Putamen (tissue), 1 donor: ENCODE data around the gene ATXN2.
A peak's percentile ranks its signal among the peaks of the same experiment; 100 is the strongest.
"Not testable (repeated sequence)": the region's sequence is repeated elsewhere in the genome, so short reads cannot be mapped to it uniquely, and the experiment has no call there.

Source experiments
- DNase-seq: peaks from one replicate; pipeline ENCODE4 v3.0.0-alpha.2; 2016; ENCODE audit warnings: low spot score

The ATXN2 gene

GRCh38 chr12:111599453-111600204, 514 bp upstream of the ATXN2 start:
- peak; percentile 85 for DNase-seq

- peak; percentile 69 for DNase-seq
These were observed 1.1 kb downstream of the ATXN2 start for GRCh38 chr12:111597831-111598636.

DNA sequence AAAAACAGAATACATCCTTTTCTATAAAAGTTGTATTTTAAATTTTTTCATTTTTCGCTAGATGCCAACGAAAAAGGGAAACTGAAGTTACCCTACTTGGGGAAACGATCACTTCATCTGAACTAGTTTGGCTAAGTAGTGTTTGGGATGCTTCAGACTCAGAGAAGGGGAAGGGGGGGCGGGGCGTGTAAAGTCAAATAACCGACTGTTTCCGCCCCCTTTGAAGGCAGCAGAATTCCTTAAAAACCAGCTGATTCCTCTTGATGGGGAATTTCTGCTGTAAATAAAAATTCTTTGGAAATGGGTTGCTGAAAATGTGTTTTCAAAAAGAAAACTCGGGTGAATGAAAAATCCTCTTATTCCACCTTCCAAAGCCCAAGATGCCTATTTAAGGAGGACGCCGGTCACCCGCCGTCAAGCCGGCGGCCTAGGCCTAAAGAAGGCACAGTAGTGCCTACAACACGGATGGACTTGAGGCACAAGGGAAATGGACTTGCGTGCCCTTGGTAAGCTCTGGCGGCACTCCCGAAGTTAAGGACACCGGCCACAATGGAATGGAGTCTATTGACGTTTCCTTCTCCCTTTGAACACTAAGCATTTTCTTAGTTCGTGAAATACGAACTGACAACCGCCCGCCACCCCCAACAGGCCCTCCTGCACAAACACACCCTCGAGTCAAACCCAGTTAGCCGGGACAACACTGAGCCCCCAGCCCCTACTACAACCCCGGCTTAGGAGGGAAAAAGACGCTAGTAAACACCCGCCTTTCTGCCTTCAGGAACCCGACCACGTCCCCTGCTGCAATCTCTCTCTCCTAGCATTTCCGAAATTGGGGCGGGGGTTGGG, 1.9 kb downstream of the ATXN2 start:
- DNase-seq, result peak; percentile 43

- not testable (repeated sequence) for DNase-seq
These were observed 3.7 kb downstream of the ATXN2 start for GRCh38 chr12:111595341-111595835.

DNA sequence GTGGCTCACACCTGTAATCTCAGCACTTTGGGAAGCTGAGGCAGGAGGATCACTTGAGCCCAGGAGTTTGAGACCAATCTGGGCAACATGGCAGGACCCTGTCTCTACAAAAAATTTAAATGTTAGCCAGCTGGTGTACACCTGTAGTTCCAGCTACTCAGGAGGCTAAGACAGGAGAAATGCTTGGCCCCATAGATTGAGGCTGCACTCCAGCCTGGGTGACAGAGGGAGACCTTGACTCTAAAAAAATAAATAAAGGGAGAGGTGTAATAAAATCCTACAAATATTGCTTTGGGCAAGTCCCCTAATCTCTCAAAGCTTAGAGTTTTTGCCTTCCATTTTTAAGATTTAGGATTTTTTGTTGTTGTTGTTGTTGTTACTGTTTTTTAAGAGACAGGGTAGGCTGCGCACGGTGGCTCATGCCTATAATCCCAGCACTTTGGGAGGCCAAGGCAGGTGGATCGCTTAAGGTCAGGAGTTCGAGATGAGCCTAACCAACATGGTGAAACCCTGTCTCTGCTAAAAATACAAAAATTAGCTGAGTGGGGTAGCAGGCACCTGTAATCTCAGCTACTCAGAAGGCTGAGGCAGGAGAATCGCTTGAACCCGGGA, 7.6 kb downstream of the ATXN2 start:
- not testable (repeated sequence) for DNase-seq

DNA sequence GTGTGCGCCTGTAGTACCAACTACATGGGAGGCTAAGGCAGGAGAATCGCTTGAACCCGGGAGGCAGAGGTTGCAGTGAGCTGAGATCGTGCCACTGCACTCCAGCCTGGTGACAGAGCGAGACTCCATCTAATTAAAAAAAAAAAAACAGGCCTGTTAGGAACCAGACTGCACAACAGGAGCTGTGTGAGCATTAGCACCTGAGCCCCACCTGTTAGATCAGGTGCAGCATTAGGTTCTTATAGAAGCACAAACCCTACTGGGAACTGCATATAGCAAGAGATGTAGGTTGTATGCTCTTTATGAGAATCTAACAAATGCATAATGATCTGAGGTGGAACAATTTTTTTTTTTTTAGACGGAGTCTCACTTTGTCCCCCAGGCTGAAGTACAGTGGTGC, 8.6 kb downstream of the ATXN2 start:
- no peak for DNase-seq

GRCh38 chr12:111589601-111590000, 9.5 kb downstream of the ATXN2 start:
- DNase-seq, result no peak

DNA sequence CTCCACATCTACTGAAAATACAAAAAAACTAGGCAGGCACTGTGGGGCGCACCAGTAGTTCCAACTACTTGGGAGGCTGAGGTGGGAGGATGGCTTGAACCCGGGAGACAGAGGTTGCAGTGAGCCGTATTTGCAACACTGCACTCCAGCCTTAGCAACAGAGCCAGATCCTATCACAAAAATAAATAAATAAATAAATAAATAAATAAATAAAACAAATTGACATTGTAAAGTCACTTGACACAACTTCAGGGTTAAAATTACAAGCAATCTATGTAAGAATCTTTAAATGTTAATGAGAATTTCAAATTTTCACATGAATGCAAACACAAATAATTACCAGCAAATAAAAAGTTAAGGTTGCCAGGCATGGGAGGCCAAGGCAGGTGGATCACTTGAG, 11.1 kb downstream of the ATXN2 start:
- DNase-seq, result no peak

DNA sequence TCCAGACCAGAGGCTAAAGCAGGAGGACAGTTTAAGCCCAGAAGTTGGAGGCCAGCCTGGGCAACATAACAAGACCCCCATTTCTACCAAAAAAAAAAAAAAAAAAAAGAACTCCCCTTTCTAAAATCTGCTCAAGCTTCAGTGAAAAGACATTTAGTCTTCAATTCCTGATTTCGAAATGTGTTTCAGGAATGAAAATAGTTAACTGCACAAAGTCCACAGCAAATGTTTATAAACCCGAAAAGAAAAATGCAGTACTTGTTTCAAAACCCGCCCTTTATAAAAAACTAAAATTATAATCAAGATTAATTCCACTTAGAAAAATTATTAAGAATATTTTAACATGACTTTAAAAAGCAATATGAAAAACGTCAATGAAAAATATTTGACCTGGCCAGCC, 12.1 kb downstream of the ATXN2 start:
- no peak for DNase-seq

DNA sequence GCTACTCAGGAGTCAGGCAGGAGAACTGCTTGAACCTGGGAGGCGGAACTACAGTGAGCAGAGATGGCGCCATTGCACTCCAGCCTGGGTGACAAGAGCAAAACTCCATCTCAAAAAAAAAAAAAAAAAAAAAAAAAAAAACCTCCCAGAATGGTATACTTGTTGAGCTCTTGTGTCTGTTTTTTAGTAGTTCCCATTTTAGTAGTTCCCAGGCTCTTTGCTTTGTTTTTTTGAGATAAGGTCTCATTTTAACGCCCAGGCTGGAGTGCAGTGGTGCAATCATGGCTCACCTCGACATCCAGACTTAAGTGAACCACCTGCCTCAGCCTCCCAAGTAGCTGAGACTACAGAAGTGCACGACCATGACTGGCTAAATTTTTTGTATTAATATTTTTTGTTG, 13.4 kb downstream of the ATXN2 start:
- DNase-seq, result no peak

DNA sequence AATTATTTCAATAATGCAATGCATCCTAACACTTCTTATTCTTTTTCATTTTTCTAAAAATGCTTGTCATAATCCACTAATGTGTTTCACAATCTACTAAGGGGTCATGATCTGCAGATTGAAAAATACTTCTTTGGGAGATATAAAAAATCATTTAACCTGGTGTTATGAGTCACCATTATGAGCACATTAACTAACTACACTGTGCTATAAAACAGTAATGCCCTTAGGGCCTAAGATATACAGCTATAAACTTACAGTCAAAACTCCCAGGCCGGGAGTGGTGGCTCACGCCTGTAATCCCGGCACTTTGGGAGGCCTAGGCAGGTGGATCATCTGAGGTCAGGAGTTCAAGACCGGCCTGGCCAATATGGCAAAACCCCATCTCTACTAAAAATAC, 14.2 kb downstream of the ATXN2 start:
- no peak for DNase-seq

DNA sequence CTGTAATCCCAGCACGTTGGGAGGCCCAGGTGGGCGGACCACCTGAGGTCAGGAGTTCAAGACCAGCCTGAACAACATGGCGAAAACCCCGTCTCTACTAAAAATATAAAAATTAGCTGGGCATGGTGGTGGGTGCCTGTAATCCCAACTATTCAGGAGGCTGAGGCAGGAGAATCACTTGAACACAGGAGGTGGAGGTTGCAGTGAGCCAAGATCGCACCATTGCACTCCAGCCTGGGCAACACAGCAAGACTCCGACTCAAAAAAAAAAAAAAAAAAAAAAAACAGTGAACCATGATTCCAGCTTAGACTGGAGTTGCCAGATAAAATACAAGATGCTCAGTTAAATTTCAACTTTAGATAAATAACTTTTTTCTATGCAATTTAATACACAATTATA, 15.6 kb downstream of the ATXN2 start:
- DNase-seq, result not testable (repeated sequence)

DNA sequence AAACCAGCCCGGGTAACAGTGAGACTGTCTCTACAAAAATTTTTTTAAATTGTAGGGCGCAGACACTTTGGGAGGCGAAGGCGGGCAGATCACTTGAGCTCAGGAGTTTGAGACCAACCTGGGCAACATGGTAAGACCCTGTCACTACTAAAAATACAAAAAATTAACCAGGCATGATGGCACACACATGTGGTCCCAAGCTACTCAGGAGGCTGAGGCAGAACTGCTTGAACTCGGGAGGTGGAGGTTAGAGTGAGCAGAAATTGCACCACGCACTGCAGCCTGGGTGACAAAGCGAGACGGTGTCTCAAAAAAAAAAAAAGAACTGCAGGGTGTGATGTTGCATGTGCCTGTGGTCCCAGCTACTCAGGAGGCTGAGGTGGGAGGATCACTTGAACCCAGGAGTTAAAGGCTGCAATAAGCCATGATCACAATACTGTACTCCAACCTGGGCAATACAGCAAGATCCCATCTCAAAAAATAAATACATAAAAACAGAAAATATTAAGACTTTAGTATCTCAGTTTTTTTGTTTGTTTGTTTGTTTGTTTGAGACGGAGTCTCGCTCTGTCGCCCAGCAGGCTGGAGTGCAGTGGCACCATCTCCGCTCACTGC, 16.9 kb downstream of the ATXN2 start:
- DNase-seq, result no peak

- DNase-seq, result no peak
These were observed 17.5 kb downstream of the ATXN2 start for GRCh38 chr12:111581434-111582132.

DNA sequence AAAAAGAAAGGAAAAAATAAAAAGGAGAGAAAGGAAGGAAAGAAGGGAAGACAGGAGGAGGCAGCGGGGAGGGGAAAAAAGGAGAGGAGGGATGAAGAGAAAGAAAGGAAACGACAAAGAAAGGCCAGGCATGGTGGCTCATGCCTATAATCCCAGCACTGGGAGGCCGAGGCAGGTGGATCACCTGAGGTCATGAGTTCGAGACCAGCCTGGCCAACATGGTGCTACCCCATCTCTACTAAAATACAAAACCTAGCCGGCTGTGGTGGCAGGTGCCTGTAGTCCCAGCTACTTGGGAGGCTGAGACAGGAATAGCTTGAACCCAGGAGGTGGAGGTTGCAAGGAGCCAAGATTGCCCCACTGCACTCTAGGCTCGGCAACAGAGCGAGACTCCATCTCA, 18.4 kb downstream of the ATXN2 start:
- DNase-seq, result no peak

DNA sequence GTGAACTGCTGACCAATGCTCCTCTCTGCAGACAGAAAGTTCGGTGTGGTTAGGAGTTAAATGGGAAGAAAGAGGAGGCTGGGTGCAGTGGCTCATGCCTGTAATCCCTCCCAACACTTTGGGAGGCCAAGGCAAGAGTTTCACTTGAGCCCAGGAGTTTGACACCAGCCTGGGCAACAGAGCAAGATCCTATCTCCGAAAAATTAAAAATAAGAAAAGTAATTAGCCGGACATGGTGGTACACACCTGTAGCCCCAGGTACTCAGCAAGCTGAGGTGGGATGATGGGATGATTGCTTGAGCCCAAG, 19.0 kb downstream of the ATXN2 start:
- no peak for DNase-seq

DNA sequence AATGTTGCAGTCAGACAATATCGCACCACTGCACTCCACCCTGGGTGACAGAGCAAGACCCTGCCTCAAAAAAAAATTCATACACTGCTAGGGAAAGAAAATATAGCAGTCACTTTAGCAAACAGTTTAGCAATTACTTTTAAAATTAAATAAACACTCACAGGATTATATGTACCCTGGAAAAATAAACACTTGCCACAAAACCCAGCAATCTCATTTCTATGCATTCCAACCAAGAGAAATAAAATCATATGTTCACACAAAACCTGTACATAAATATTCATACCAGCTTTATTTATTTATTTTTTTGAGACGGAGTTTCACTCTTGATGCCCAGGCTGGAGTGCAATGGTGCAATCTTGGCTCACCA, 20.2 kb downstream of the ATXN2 start:
- DNase-seq, result no peak

DNA sequence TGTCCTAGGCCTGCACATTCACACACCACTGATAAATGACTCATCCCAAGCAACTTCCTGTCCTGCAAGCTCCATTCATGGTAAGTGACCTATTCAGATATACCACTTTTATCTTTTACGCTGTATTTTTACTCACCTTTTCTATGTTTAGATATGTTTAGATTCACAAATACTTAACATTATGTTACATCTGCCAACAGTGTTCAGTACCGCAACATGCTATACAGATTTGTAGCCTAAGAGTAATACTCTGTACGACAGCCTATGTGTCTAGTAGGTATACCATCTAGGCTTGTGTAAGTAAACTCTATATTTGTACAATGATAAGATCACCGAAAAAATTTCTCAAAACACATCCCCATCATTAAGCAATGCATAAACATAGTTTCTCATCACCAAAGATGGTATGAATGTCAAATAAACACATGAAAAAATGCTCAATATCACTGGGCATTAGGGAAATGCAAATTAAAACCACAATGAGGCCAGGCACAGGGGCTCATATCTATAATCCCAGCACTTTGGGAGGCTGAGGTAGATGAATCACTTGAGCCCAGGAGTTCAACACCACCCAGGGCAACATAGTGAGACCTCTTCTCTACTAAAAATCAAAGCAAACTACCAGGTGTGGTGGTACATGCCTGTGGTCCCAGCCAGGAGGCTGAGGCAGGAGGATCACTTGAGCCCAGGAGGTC, 20.7 kb downstream of the ATXN2 start:
- no peak for DNase-seq

DNA sequence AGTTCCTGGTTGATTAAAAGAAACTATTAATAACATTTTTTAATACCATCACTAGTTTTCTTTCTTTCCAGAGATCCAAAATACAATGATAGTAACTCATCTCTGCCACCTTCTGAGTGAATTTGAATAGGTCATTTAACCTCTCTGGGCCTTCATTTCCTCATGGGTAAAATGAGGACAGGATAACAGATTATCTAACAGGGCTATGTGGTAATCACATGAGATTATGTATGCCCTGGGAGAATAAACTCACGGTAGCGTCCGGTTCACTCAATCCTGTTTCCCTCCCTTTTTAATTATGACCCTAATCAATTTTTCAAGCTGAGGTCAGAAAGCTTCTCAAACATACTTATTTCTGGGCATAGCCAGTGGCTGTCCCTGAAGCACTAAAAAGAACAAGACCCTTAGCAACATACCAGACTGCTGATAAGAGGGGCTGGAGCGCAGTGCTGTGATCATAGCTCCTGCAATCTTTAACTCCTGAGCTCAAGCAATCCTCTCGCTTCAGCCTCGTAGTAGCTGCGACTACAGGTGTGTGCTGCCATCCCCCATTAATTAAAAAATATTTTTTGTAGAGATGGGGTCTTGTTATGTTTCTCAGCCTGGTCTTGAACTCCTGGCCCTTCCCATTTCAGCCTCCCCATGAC, 24.2 kb downstream of the ATXN2 start:
- no peak for DNase-seq

GRCh38 chr12:111573476-111573875, 25.6 kb downstream of the ATXN2 start:
- no peak for DNase-seq
